Omental fat pad (tissue), 4 donors: Measurements from ENCODE around the gene CXCL17. TPM values are rescaled to one million over a fixed set of nuclear protein-coding genes. Genes with fewer than 3 reads are reported as not detected.

Experiments
- ATAC-seq: fragments of 150-250 bp; one replicate; pipeline ENCODE4 v1.9.1; 2016; ENCODE audit warnings: mild to moderate bottlenecking, moderate library complexity; ENCODE audit not compliant: low FRiP score
- DNase-seq: peaks from one replicate; pipeline ENCODE4 v3.0.0-alpha.2; 2019; ENCODE audit warnings: low spot score
- total RNA-seq, 4 donors: library from RNA; depleted of rRNA; stranded (reverse); fragments of >200 nt; gene quantifications; one replicate each; pipeline ENCODE4 v1.1.0, GENCODE V29; 2016
- TF ChIP-seq, protein P1 (sequence below), 3 donors: fragments of 450-650 bp; IDR thresholded peaks; one replicate each; pipeline ENCODE4 v1.5.1; 2016 to 2017; ENCODE audit warnings: antibody characterized with exemption in 3 of 3, mild to moderate bottlenecking in 3 of 3, moderate library complexity in 2 of 3

Gene CXCL17
- total RNA-seq, 4 donors from 2014 or later, result not detected

GRCh38 chr19:42433503-42434260, 9.1 kb downstream of the CXCL17 start:
- ATAC-seq (peak; percentile 67), DNase-seq (no peak)
- TF ChIP-seq, protein P1, sequence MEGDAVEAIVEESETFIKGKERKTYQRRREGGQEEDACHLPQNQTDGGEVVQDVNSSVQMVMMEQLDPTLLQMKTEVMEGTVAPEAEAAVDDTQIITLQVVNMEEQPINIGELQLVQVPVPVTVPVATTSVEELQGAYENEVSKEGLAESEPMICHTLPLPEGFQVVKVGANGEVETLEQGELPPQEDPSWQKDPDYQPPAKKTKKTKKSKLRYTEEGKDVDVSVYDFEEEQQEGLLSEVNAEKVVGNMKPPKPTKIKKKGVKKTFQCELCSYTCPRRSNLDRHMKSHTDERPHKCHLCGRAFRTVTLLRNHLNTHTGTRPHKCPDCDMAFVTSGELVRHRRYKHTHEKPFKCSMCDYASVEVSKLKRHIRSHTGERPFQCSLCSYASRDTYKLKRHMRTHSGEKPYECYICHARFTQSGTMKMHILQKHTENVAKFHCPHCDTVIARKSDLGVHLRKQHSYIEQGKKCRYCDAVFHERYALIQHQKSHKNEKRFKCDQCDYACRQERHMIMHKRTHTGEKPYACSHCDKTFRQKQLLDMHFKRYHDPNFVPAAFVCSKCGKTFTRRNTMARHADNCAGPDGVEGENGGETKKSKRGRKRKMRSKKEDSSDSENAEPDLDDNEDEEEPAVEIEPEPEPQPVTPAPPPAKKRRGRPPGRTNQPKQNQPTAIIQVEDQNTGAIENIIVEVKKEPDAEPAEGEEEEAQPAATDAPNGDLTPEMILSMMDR (IDR thresholded peaks at IDR 0.05), result no peak

- TF ChIP-seq, protein P1 (IDR thresholded peaks at IDR 0.05), result no peak
- DNase-seq (no peak), ATAC-seq (no peak)
These were observed 11.3 kb downstream of the CXCL17 start for GRCh38 chr19:42431486-42431885.

GRCh38 chr19:42428676-42429075, 14.1 kb downstream of the CXCL17 start:
- ATAC-seq (no peak), DNase-seq (no peak)
- TF ChIP-seq, protein P1 (IDR thresholded peaks at IDR 0.05), result no peak

DNA sequence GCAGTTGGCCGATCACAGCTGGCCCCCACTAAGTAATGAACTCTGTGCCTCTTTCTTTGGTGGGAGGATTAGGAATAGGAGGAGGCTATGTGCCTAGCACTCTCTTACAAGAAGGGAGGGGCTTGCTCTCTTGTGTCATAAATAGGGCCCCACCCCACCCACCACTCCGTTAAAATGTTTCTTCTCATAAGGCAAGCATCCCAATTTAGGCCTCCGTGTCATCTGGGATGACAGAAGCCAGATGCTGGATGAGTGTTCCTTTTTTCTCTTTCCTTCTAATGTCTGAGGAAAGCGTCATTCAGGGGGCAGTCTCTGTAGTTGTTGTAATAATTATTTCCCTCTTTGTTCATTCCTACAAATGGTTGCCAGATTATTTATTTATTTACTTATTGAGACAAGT, 15.4 kb downstream of the CXCL17 start, which contains the start of gene LIPE:
Gene LIPE, minus strand, starts transcription at position 76 of the 400 bp plus-strand sequence. CDS start 239 bp downstream, outside the sequence.
- ATAC-seq (no peak), DNase-seq (no peak)
- TF ChIP-seq, protein P1 (IDR thresholded peaks at IDR 0.05), result no peak

DNA sequence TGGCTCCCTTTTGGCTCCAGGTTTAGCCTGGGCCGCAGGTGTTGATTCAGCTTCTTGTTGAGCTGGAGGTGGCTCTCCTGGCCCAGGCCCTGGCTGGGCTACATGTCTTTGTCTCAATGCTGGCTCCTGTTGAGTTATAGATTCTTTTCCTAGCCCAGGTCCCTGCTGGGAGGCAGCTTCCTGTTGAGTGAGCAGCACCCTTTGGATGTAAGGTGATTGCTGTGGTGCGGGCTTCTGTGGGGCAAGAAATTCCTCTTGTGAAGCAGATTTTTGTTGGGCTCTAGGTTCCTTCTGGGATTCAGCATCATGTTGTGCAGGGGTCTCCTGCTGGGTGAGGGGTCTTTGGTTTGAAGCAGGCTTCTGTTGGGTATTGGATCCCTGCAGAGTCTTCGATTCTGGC, 16.1 kb downstream of the CXCL17 start:
- no peak for ATAC-seq
- DNase-seq, result no peak
- TF ChIP-seq, protein P1 (IDR thresholded peaks at IDR 0.05), result no peak

- no peak for DNase-seq
These were observed 18.0 kb downstream of the CXCL17 start for GRCh38 chr19:42424712-42425131.

More at GRCh38 chr19:42424712-42425131, 18.0 kb downstream of the CXCL17 start:
- TF ChIP-seq, protein P1 (IDR thresholded peaks at IDR 0.05), result no peak
- no peak for ATAC-seq
